ENCODE results near the gene STOML3.

Gene STOML3

DNA sequence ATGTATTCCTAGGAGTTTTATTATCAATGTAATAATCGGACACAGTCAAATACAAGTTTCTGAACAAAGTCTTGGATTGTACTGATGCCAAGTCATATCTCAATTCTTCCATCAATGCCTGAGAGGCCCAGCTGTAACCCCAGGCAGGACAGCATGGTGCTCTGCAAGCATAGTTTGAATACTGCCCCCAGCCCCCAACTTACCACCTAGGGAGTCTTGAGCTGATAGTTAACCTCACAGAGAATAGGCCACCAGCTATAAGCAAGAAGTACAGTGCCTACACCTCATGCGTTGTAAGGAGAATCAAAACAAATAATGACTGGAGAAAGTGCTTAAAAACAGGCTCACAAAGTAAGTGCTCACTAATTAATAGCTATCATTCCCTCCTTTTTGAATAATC lies 44.6 kb upstream of the STOML3 start:
- TF ChIP-seq EZH2phosphoT487 (IDR thresholded peaks at IDR 0.05; ENCODE audit: low read depth), result no peak
- no peak for TF ChIP-seq CTCF (IDR thresholded peaks at IDR 0.05; ENCODE audit: low read depth, low read length)
- Histone ChIP-seq H3K4me2 (ENCODE audit: low read length) (peak overlapping the region; percentile 84), H3K27me3 (ENCODE audit: low read depth, low read length) (no peaks in the 10 kb centered on the region), H3K79me2 (ENCODE audit: low read length) (peaks cover 92% of the 10 kb centered on the region), H3K36me3 (replicated peaks; ENCODE audit: low read depth, low read length) (peaks cover 10% of the 10 kb centered on the region), H3K4me1 (ENCODE audit: low read length) (peaks cover 21% of the 10 kb centered on the region), H3K9ac (ENCODE audit: low read length) (peak overlapping the region; percentile 96), H3K27ac (ENCODE audit: low read length) (no peak overlapping the region), H3K9me3 (ENCODE audit: insufficient read depth, low read length) (no peaks in the 10 kb centered on the region), H3K4me3 (ENCODE audit: low read length) (peak overlapping the region; percentile 95), H4K20me1 (ENCODE audit: insufficient read depth, low read length) (peaks cover 25% of the 10 kb centered on the region), H2AFZ (ENCODE audit: low read depth, low read length) (no peak overlapping the region)

DNA sequence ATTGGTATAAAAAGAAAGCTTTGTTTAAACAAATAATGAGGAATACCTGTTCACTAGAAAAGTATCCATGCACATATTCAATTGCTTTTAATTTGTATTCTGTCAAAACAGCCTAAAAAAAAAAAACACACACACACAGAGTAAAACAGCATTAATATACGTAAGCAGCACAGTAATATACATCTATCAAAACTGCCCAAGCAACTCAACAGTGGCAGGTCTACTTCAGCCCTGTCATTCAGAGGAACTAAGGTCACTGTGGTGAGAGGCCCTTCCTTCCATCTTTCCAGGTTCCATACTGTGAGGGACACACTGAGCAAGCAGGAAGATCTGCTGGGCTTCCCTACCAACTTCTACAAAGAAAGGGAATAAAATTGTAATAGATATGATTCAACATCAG lies 43.5 kb upstream of the STOML3 start:
- no peak overlapping the region for H3K4me3 ChIP-seq (ENCODE audit: low read length)
- peaks cover 92% of the 10 kb centered on the region for H3K79me2 ChIP-seq (ENCODE audit: low read length)
- no peak overlapping the region for H3K27ac ChIP-seq (ENCODE audit: low read length)
- peaks cover 16% of the 10 kb centered on the region for H3K4me1 ChIP-seq (ENCODE audit: low read length)
- peak overlapping the region; percentile 84; the same call in 1 of the 2 replicates for H3K4me2 ChIP-seq (ENCODE audit: low read length)
- TF ChIP-seq CTCF (IDR thresholded peaks at IDR 0.05; ENCODE audit: low read depth, low read length) (no peak), EZH2phosphoT487 (IDR thresholded peaks at IDR 0.05; ENCODE audit: low read depth) (no peak)
- peaks cover 17% of the 10 kb centered on the region for H3K36me3 ChIP-seq (replicated peaks; ENCODE audit: low read depth, low read length)
- no peaks in the 10 kb centered on the region for H3K9me3 ChIP-seq (ENCODE audit: insufficient read depth, low read length)
- H3K9ac ChIP-seq (ENCODE audit: low read length), result no peak overlapping the region
- H2AFZ ChIP-seq (ENCODE audit: low read depth, low read length), result no peak overlapping the region
- H4K20me1 ChIP-seq (ENCODE audit: insufficient read depth, low read length), result peaks cover 25% of the 10 kb centered on the region
- H3K27me3 ChIP-seq (ENCODE audit: low read depth, low read length), result no peaks in the 10 kb centered on the region

DNA sequence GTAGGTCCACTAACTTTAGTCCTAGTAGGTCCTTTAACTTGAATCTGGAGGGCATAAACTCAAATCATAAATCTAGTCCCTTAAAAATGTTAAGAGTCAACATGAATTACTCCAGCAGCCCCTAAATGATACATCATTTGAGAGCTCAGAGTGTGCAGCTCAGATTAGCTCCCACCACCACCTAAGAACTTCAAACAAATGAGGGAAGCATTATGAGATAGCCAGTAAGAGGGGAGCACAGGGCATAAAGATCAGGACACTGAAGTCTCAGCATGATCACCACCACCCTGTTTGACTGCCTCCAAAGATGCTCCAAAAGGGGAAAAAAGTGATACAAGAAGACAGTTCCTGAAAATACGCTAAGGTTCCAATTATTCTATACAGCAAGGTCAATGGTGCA lies 41.5 kb upstream of the STOML3 start:
- TF ChIP-seq CTCF (IDR thresholded peaks at IDR 0.05; ENCODE audit: low read depth, low read length) (no peak), EZH2phosphoT487 (IDR thresholded peaks at IDR 0.05; ENCODE audit: low read depth) (no peak)
- H3K4me2 ChIP-seq (ENCODE audit: low read length), result no peak overlapping the region
- no peak overlapping the region for H3K27ac ChIP-seq (ENCODE audit: low read length)
- H3K9ac ChIP-seq (ENCODE audit: low read length), result no peak overlapping the region
- H3K79me2 ChIP-seq (ENCODE audit: low read length), result peaks cover 73% of the 10 kb centered on the region
- no peaks in the 10 kb centered on the region for H3K9me3 ChIP-seq (ENCODE audit: insufficient read depth, low read length)
- H3K4me1 ChIP-seq (ENCODE audit: low read length), result peaks cover 15% of the 10 kb centered on the region
- peaks cover 25% of the 10 kb centered on the region for H4K20me1 ChIP-seq (ENCODE audit: insufficient read depth, low read length)
- no peak overlapping the region for H3K4me3 ChIP-seq (ENCODE audit: low read length)
- no peaks in the 10 kb centered on the region for H3K27me3 ChIP-seq (ENCODE audit: low read depth, low read length)
- H2AFZ ChIP-seq (ENCODE audit: low read depth, low read length), result no peak overlapping the region
- H3K36me3 ChIP-seq (replicated peaks; ENCODE audit: low read depth, low read length), result peaks cover 32% of the 10 kb centered on the region

DNA sequence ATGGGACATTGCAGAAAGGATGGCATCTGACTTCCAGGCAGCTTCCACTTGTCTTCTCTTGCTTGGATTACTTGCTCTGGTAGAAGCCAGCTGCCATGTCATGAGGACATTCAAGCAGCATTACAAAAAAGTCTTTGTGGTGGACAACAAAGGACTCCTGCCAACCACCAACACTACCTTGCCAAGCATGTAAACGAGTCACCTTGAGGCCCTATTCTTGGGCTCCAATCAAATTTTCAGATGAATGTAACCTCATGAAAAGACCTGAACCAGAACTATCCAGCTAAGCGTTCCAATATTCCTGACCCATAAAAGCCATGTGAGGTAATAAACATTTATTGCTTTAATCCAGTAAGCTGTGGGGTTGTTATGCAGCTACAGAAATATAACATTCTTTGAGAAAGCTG lies 34.8 kb upstream of the STOML3 start:
- Histone ChIP-seq H2AFZ (ENCODE audit: low read depth, low read length) (no peak overlapping the region), H3K27ac (ENCODE audit: low read length) (no peak overlapping the region), H3K9ac (ENCODE audit: low read length) (no peak overlapping the region), H3K36me3 (replicated peaks; ENCODE audit: low read depth, low read length) (peaks cover 80% of the 10 kb centered on the region), H3K79me2 (ENCODE audit: low read length) (peaks cover 7% of the 10 kb centered on the region), H4K20me1 (ENCODE audit: insufficient read depth, low read length) (no peaks in the 10 kb centered on the region), H3K4me2 (ENCODE audit: low read length) (no peak overlapping the region), H3K9me3 (ENCODE audit: insufficient read depth, low read length) (no peaks in the 10 kb centered on the region), H3K27me3 (ENCODE audit: low read depth, low read length) (no peaks in the 10 kb centered on the region), H3K4me3 (ENCODE audit: low read length) (no peak overlapping the region), H3K4me1 (ENCODE audit: low read length) (peaks cover 14% of the 10 kb centered on the region)
- TF ChIP-seq EZH2phosphoT487 (IDR thresholded peaks at IDR 0.05; ENCODE audit: low read depth) (no peak), CTCF (IDR thresholded peaks at IDR 0.05; ENCODE audit: low read depth, low read length) (no peak)
